ENCODE data around the gene WDR64.

GRCh38 chr1:241675983-241676382 lies 23.9 kb downstream of the WDR64 start:
- TF ChIP-seq JUNB (IDR thresholded peaks at IDR 0.05): no peak
- no peak for TF ChIP-seq CTCF (IDR thresholded peaks at IDR 0.05)
- TF ChIP-seq SREBF2 (IDR thresholded peaks at IDR 0.05): no peak
- TF ChIP-seq PHF8 (IDR thresholded peaks at IDR 0.05; ENCODE audit: borderline replicate concordance, low read depth): no peak
- no peak for TF ChIP-seq RNF2 (IDR thresholded peaks at IDR 0.05; ENCODE audit: borderline replicate concordance, low read depth)

Data from A549 (cell line).